K562 (cell line): Measurements from ENCODE around the gene TARS2. TPM values are rescaled to one million over a fixed set of nuclear protein-coding genes. Genes with fewer than 3 reads are reported as not detected.

Experiments used
- ADNP ChIP-seq: fragments of 200-800 bp; sonication (Bioruptor generic); IDR thresholded peaks from 2 replicates; pipeline ENCODE4 v1.6.1; 2016; ENCODE audit warnings: missing genetic modification characterization, missing compliant biosample characterization
- ARID1B ChIP-seq: fragments of 450-650 bp; IDR thresholded peaks from 2 replicates; pipeline ENCODE4 v1.6.1; 2016; ENCODE audit warnings: antibody characterized with exemption, mild to moderate bottlenecking, inconsistent platforms
- CAMTA2 ChIP-seq: fragments of 250-450 bp; sonication (Bioruptor Pico); conservative IDR thresholded peaks from 2 replicates; pipeline ENCODE4 v1.5.1; 2022
- CC2D1A ChIP-seq: fragments of 450-650 bp; IDR thresholded peaks from 2 replicates; pipeline ENCODE4 v1.6.1; 2017; ENCODE audit warnings: mild to moderate bottlenecking
- NBN ChIP-seq: fragments of 450-650 bp; IDR thresholded peaks from 2 replicates; pipeline ENCODE4 v1.6.1; 2016; ENCODE audit warnings: low read depth, mild to moderate bottlenecking
- PTRF ChIP-seq: fragments of 450-650 bp; IDR thresholded peaks from 2 replicates; pipeline ENCODE4 v1.6.1; 2016; ENCODE audit warnings: mild to moderate bottlenecking, missing genetic modification characterization, missing compliant biosample characterization
- SMAD2 ChIP-seq: fragments of 150-350 bp; IDR thresholded peaks from 2 replicates; pipeline ENCODE4 v1.6.1; 2014; ENCODE audit warnings: low read depth, mild to moderate bottlenecking, low read length
- TARDBP ChIP-seq: fragments of 450-650 bp; IDR thresholded peaks from 2 replicates; pipeline ENCODE4 v1.6.1; 2016
- TBP ChIP-seq: optimal IDR thresholded peaks from 2 replicates; pipeline ENCODE3; 2011; ENCODE audit warnings: low read depth, low read length, improper control_type of control experiment
- TRIM24 ChIP-seq, 2 experiments: fragments of 450-650 bp; IDR thresholded peaks; 2 replicates each; pipeline ENCODE4 v1.6.1; 2016
- WHSC1 ChIP-seq: IDR thresholded peaks from one replicate; pipeline ENCODE4 v1.6.1; 2012; ENCODE audit warnings: low read length, control low read depth, inconsistent platforms
- XRCC3 ChIP-seq: fragments of 450-650 bp; IDR thresholded peaks from 2 replicates; pipeline ENCODE4 v1.6.1; 2017; ENCODE audit warnings: mild to moderate bottlenecking, moderate library complexity
- ZEB2 ChIP-seq: fragments of 450-650 bp; IDR thresholded peaks from 2 replicates; pipeline ENCODE4 v1.6.1; 2016
- ZNF12 ChIP-seq: sonication (generic); formaldehyde crosslinking; IDR thresholded peaks from 2 replicates; pipeline ENCODE4 v1.4.0; 2020; ENCODE audit warnings: mild to moderate bottlenecking, missing genetic modification reagents
- ZNF239 ChIP-seq: fragments of 250-450 bp; sonication (Bioruptor Pico); IDR thresholded peaks from 2 replicates; pipeline ENCODE4 v1.4.0; 2020; ENCODE audit warnings: mild to moderate bottlenecking
- ZNF24 ChIP-seq: fragments of 450-650 bp; IDR thresholded peaks from 2 replicates; pipeline ENCODE4 v1.6.1; 2016
- ZNF695 ChIP-seq: fragments of 450-650 bp; formaldehyde crosslinking; IDR thresholded peaks from 2 replicates; pipeline ENCODE4 v1.4.0; 2020; ENCODE audit warnings: mild to moderate bottlenecking, moderate library complexity
- polyA plus RNA-seq, 8 experiments: library from polyadenylated mRNA; depleted of rRNA in 4 of 8; stranded (reverse) in 5 of 8; unstranded in 3 of 8; fragments of >200 nt; fragmentation: Nextera tagmentation in 2 of 8; fragmentation: Illumina TruSeq in 1 of 8; extraction: Ambion mirVana in 2 of 8; extraction: Trizol in 1 of 8; gene quantifications; 2 replicates each; pipeline versions ENCODE4 v1.2.1 to v1.2.3, GENCODE V29; 2011 to 2014; ENCODE audit warnings: inconsistent platforms in 1 of 8, missing spikeins in 1 of 8
- total RNA-seq, 7 experiments: library from RNA; depleted of rRNA in 6 of 7; stranded (reverse); fragments of >200 nt in 6 of 7; fragmentation: Illumina TruSeq in 2 of 7; extraction: Trizol in 2 of 7; gene quantifications; 2 replicates each; pipeline versions ENCODE4 v1.2.1 to v1.2.3, GENCODE V29; 2011 to 2021; ENCODE audit warnings: low replicate concordance in 1 of 7
- TF ChIP-seq, protein P1 (sequence below), 2 experiments: fragments of 450-650 bp; IDR thresholded peaks; 2 replicates each; pipeline ENCODE4 v1.6.1; 2018; ENCODE audit warnings: mild to moderate bottlenecking in 2 of 2, low read depth in 1 of 2; ENCODE audit not compliant: partially characterized antibody in 2 of 2
- TF ChIP-seq, protein P2 (sequence below): fragments of 200-800 bp; sonication (Bioruptor generic); IDR thresholded peaks from 2 replicates; pipeline ENCODE4 v1.6.1; 2017; ENCODE audit warnings: missing genetic modification characterization, missing compliant biosample characterization
- TF ChIP-seq, protein P3 (sequence below): sonication (generic); formaldehyde crosslinking; IDR thresholded peaks from 2 replicates; pipeline ENCODE4 v1.8.1; 2023; ENCODE audit warnings: mild to moderate bottlenecking, missing genetic modification reagents, moderate library complexity

TARS2 gene
- total and polyA plus RNA-seq, 9 of the 15 experiments (the other 6 are each of a cell fraction or from before 2014, with no cell fraction given) = 17.0 to 64.2 (median 39.4) TPM

DNA sequence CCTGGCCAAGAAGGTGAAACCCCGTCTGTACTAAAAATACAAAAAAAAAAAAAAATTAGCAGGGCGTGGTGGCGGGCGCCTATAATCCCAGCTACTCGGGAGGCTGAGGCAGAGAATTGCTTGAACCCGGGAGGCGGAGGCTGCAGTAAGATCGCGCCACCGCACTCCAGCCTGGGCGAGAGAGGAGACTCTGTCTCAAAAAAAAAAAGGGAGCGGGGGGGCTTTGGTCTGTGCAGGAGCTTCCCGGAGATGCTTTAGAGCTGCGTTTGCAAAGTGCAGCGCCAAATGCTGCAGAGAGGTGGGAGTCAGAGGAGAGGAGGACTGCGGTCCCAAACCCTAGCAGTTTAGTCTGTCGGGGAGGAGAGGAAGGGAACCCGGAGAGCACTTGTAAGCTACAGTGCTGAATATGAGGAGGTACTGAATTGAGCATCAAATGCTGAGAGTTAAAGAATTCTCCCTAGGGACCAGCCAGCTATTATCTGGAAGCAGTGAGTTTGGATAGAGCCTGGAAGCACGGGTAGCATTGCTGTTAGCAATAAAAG lies 28.9 kb downstream of the TARS2 start (continued):
- TF ChIP-seq, protein P1, sequence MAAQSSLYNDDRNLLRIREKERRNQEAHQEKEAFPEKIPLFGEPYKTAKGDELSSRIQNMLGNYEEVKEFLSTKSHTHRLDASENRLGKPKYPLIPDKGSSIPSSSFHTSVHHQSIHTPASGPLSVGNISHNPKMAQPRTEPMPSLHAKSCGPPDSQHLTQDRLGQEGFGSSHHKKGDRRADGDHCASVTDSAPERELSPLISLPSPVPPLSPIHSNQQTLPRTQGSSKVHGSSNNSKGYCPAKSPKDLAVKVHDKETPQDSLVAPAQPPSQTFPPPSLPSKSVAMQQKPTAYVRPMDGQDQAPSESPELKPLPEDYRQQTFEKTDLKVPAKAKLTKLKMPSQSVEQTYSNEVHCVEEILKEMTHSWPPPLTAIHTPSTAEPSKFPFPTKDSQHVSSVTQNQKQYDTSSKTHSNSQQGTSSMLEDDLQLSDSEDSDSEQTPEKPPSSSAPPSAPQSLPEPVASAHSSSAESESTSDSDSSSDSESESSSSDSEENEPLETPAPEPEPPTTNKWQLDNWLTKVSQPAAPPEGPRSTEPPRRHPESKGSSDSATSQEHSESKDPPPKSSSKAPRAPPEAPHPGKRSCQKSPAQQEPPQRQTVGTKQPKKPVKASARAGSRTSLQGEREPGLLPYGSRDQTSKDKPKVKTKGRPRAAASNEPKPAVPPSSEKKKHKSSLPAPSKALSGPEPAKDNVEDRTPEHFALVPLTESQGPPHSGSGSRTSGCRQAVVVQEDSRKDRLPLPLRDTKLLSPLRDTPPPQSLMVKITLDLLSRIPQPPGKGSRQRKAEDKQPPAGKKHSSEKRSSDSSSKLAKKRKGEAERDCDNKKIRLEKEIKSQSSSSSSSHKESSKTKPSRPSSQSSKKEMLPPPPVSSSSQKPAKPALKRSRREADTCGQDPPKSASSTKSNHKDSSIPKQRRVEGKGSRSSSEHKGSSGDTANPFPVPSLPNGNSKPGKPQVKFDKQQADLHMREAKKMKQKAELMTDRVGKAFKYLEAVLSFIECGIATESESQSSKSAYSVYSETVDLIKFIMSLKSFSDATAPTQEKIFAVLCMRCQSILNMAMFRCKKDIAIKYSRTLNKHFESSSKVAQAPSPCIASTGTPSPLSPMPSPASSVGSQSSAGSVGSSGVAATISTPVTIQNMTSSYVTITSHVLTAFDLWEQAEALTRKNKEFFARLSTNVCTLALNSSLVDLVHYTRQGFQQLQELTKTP (IDR thresholded peaks at IDR 0.05; ENCODE audit: low read depth in 1 of 2, partially characterized antibody in 2 of 2) = peak; percentile 62 to 63
- TF ChIP-seq ZNF239 (CRISPR knock-in tag) (no peak), CC2D1A (peak; percentile 68; the same call in 1 of the 2 replicates), NBN (0 out of 2 replicates have a peak, but pooled peaks have one; percentile 9), ZEB2 (0 out of 2 replicates have a peak, but pooled peaks have one; percentile 22), PTRF (tag) (no peak), ZNF12 (CRISPR knock-in tag) (peak; percentile 57; the same call in 1 of the 2 replicates), SMAD2 (no peak), ZNF24 (no peak), ARID1B (peak; percentile 18; the same call in 1 of the 2 replicates), XRCC3 (no peak), WHSC1 (no peak), TRIM24 (IDR thresholded peaks at IDR 0.05) (peak in 1 of 2 experiments; percentile 40; a peak in 1 of 4 replicates), TBP (peak; percentile 38), TARDBP (0 out of 2 replicates have a peak, but pooled peaks have one; percentile 10), ZNF695 (CRISPR knock-in tag) (no peak), CAMTA2 (CRISPR knock-in tag) (no peak), ADNP (tag) (peak; percentile 89; the same call in 1 of the 2 replicates)
- TF ChIP-seq, protein P2, sequence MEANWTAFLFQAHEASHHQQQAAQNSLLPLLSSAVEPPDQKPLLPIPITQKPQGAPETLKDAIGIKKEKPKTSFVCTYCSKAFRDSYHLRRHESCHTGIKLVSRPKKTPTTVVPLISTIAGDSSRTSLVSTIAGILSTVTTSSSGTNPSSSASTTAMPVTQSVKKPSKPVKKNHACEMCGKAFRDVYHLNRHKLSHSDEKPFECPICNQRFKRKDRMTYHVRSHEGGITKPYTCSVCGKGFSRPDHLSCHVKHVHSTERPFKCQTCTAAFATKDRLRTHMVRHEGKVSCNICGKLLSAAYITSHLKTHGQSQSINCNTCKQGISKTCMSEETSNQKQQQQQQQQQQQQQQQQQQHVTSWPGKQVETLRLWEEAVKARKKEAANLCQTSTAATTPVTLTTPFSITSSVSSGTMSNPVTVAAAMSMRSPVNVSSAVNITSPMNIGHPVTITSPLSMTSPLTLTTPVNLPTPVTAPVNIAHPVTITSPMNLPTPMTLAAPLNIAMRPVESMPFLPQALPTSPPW (CRISPR knock-in tag) = peak; percentile 47; the same call in 1 of the 2 replicates
- TF ChIP-seq, protein P3, sequence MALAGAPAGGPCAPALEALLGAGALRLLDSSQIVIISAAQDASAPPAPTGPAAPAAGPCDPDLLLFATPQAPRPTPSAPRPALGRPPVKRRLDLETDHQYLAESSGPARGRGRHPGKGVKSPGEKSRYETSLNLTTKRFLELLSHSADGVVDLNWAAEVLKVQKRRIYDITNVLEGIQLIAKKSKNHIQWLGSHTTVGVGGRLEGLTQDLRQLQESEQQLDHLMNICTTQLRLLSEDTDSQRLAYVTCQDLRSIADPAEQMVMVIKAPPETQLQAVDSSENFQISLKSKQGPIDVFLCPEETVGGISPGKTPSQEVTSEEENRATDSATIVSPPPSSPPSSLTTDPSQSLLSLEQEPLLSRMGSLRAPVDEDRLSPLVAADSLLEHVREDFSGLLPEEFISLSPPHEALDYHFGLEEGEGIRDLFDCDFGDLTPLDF (CRISPR knock-in tag) = no peak
